Psoas muscle (tissue), 8 donors: ENCODE measurements around the gene RASA3. TPM values are rescaled to one million over a fixed set of nuclear protein-coding genes. Genes with fewer than 3 reads are reported as not detected.

Experiments used
- ATAC-seq, 4 donors: fragments of 200-7000 bp; cut with Tn5 transposase; one replicate each; pipeline ENCODE4 v1.9.1; 2020; ENCODE audit warnings: moderate library complexity in 3 of 4, mild to moderate bottlenecking in 2 of 4
- DNase-seq, 2 donors: peaks; one replicate each; pipeline ENCODE4 v3.0.0-alpha.2; 2020
- H3K27ac ChIP-seq: fragments of 200-600 bp; one replicate; pipeline ENCODE4 v1.8.0; 2022
- H3K27me3 ChIP-seq, 3 donors: fragments of 200-600 bp in 1 of 3; one replicate each; pipeline versions ENCODE4 v1.6.1 to v1.8.0; 2013 to 2022; ENCODE audit warnings: low read length in 2 of 3, mild to moderate bottlenecking in 2 of 3, moderate library complexity in 1 of 3; ENCODE audit not compliant: insufficient read depth in 3 of 3
- H3K36me3 ChIP-seq, 2 donors: fragments of 200-600 bp in 1 of 2; one replicate each; pipeline versions ENCODE4 v1.6.1 to v1.8.0; 2013 to 2022; ENCODE audit warnings: low read depth in 1 of 2, mild to moderate bottlenecking in 1 of 2, moderate library complexity in 1 of 2; ENCODE audit not compliant: insufficient read depth in 1 of 2
- H3K4me1 ChIP-seq: fragments of 200-600 bp; one replicate; pipeline ENCODE4 v1.8.0; 2022
- H3K4me3 ChIP-seq: fragments of 200-600 bp; one replicate; pipeline ENCODE4 v1.8.0; 2022; ENCODE audit warnings: mild to moderate bottlenecking
- H3K9me3 ChIP-seq: fragments of 200-600 bp; one replicate; pipeline ENCODE4 v1.8.0; 2022
- CTCF ChIP-seq: fragments of 200-600 bp; IDR thresholded peaks from one replicate; pipeline ENCODE4 v1.8.0; 2022; ENCODE audit warnings: antibody characterized with exemption
- WGBS, 3 donors: extraction: QIAGEN DNeasy Blood & Tissue Kit; methylation state at CpG; one replicate each; pipeline versions ENCODE4 v1.1.6 to v1.1.7; 2013; 5-methylcytosine and 5-hydroxymethylcytosine counted together
- intact Hi-C, 2 donors: fragments of 100-400 bp; cut with DNase I; formaldehyde crosslinking; loops; one replicate each; pipeline versions ENCODE4 v1.11.0 to v1.14.2; 2022
- polyA plus RNA-seq, 3 donors: library from polyadenylated mRNA; stranded (reverse); fragments of 200-250 nt; gene quantifications; one replicate each; pipeline ENCODE4 v1.2.3, GENCODE V29; 2013
- total RNA-seq, 4 donors: library from RNA; stranded (reverse); fragmentation: NEBNext Ultra II Directional in 2 of 4; extraction: Animal tissue kit (Norgen Biotek cat#: 25700) in 2 of 4; gene quantifications; one replicate each; pipeline versions ENCODE4 v1.2.1 to v1.2.4, GENCODE V29; 2021 to 2023
- donor health status: healthy with polysubstance abuse.
- donor health status: DM: no; HTN: no; CAD: no; lungs with moderate emphysema.
- donor health status: Bipolar disorder and iron deficiency.
- donor health status: healthy.
- donor health status: DM: yes; HTN: yes; CAD: no.
- donor health status: DM: no; HTN: no; CAD: no.
- donor health status: DM: no; HTN: no; CAD: no.
- donor health status: DM: yes; HTN: yes; CAD: no.

RASA3 gene
- total and polyA plus RNA-seq, 7 donors, result 4.8 to 24.4 (median 13.1) TPM

- no peak for TF ChIP-seq CTCF
- no peak overlapping the region for H3K4me3 ChIP-seq
- intact Hi-C loops, result no loop called here
- peaks cover 5% of the 10 kb centered on the region for H3K4me1 ChIP-seq
- 64 to 83% (median 68%) methylated on average over 28 of the region's 28 CpGs for WGBS, 3 donors
- H3K9me3 ChIP-seq, result no peaks in the 10 kb centered on the region
- no peaks in the 10 kb centered on the region for H3K27me3 ChIP-seq
- H3K27ac ChIP-seq, result no peak overlapping the region
- DNase-seq, result no peak
- peak in 1 of 4 donors; percentile 16 for ATAC-seq
- H3K36me3 ChIP-seq, result peaks cover 0 to 6% of the 10 kb centered on the region in 2 donors
Observed at GRCh38 chr13:114056205-114057013, 76.0 kb downstream of the RASA3 start.

GRCh38 chr13:114055766-114056165, 76.7 kb downstream of the RASA3 start:
- Histone ChIP-seq H3K9me3 (no peaks in the 10 kb centered on the region), H3K4me1 (peaks cover 5% of the 10 kb centered on the region), H3K4me3 (no peak overlapping the region), H3K27ac (no peak overlapping the region), H3K27me3 (no peaks in the 10 kb centered on the region), H3K36me3 (peaks cover 0 to 10% of the 10 kb centered on the region in 2 donors)
- intact Hi-C loops, result no loop called here
- ATAC-seq (peak in 2 of 4 donors; percentile 43 to 50), DNase-seq (no peak)
- WGBS, 3 donors, result 55 to 69% (median 62%) methylated on average over 19 of the region's 19 CpGs
- TF ChIP-seq CTCF, result no peak

- intact Hi-C loops, result no loop called here
- ATAC-seq (peak; percentile 13 to 39 (median 34)), DNase-seq (no peak)
- H3K36me3 ChIP-seq, result peaks cover 0 to 10% of the 10 kb centered on the region in 2 donors
- peaks cover 5% of the 10 kb centered on the region for H3K4me1 ChIP-seq
- no peaks in the 10 kb centered on the region for H3K27me3 ChIP-seq
- no peak for TF ChIP-seq CTCF
- H3K9me3 ChIP-seq, result no peaks in the 10 kb centered on the region
- no peak overlapping the region for H3K27ac ChIP-seq
- 89 to 92% (median 89%) methylated on average over 24 of the region's 24 CpGs for WGBS, 3 donors
- H3K4me3 ChIP-seq, result no peak overlapping the region
Observed at GRCh38 chr13:114054830-114055439, 77.5 kb downstream of the RASA3 start.

- intact Hi-C loops, result no loop called here
- Histone ChIP-seq H3K27me3 (no peaks in the 10 kb centered on the region), H3K27ac (no peak overlapping the region), H3K9me3 (no peaks in the 10 kb centered on the region), H3K36me3 (peaks cover 0 to 10% of the 10 kb centered on the region in 2 donors), H3K4me3 (no peak overlapping the region), H3K4me1 (peaks cover 5% of the 10 kb centered on the region)
- DNase-seq (no peak), ATAC-seq (peak in 1 of 4 donors; percentile 43)
- TF ChIP-seq CTCF, result no peak
- 76 to 85% (median 79%) methylated on average over 5 of the region's 5 CpGs for WGBS, 3 donors
Observed at GRCh38 chr13:114054264-114054663, 78.2 kb downstream of the RASA3 start.
